Measurements from ENCODE around the gene MRTFA. TPM values are rescaled to one million over a fixed set of nuclear protein-coding genes. Genes with fewer than 3 reads are reported as not detected.

The MRTFA gene
- total RNA-seq, 4 donors from 2014 or later = 36.3 to 98.2 (median 78.1) TPM

- Histone ChIP-seq H3K27me3 (no peaks in the 10 kb centered on the region), H3K36me3 (peaks cover 0 to 80% (median 0%) of the 10 kb centered on the region in 3 donors), H3K4me1 (peaks cover 0 to 14% (median 4%) of the 10 kb centered on the region in 4 donors), H3K9me3 (no peaks in the 10 kb centered on the region), H3K4me3 (no peak overlapping the region), H3K27ac (peak overlapping the region in 1 of 4 donors; percentile 2)
- no peak for DNase-seq
- TF ChIP-seq POLR2A (IDR thresholded peaks at IDR 0.05) = no peak
These were observed 217.9 kb downstream of the MRTFA start for GRCh38 chr22:40418366-40419201.

- Histone ChIP-seq H3K27me3 (no peaks in the 10 kb centered on the region), H3K27ac (peak overlapping the region in 1 of 4 donors; percentile 2), H3K9me3 (no peaks in the 10 kb centered on the region), H3K4me3 (no peak overlapping the region), H3K4me1 (peaks cover 0 to 14% (median 4%) of the 10 kb centered on the region in 4 donors), H3K36me3 (peaks cover 0 to 73% (median 0%) of the 10 kb centered on the region in 3 donors)
- no peak for TF ChIP-seq CTCF (IDR thresholded peaks at IDR 0.05)
- no peak for TF ChIP-seq POLR2A (IDR thresholded peaks at IDR 0.05)
- no peak for DNase-seq
These were observed 218.6 kb downstream of the MRTFA start for GRCh38 chr22:40417881-40418280.

- no peak overlapping the region for H3K27ac ChIP-seq
- H3K9me3 ChIP-seq = no peaks in the 10 kb centered on the region
- no peaks in the 10 kb centered on the region for H3K27me3 ChIP-seq
- H3K4me1 ChIP-seq = peaks cover 0 to 14% (median 4%) of the 10 kb centered on the region in 4 donors
- H3K4me3 ChIP-seq = no peak overlapping the region
- no peak for DNase-seq
- peaks cover 0 to 65% (median 0%) of the 10 kb centered on the region in 3 donors for H3K36me3 ChIP-seq
- TF ChIP-seq CTCF (IDR thresholded peaks at IDR 0.05) (no peak), POLR2A (IDR thresholded peaks at IDR 0.05) (no peak)
These were observed 219.5 kb downstream of the MRTFA start for GRCh38 chr22:40417041-40417440.

- Histone ChIP-seq H3K27ac (no peak overlapping the region), H3K27me3 (no peaks in the 10 kb centered on the region), H3K4me3 (no peak overlapping the region), H3K9me3 (no peaks in the 10 kb centered on the region), H3K36me3 (peaks cover 0 to 62% (median 0%) of the 10 kb centered on the region in 3 donors), H3K4me1 (peaks cover 0 to 14% (median 4%) of the 10 kb centered on the region in 4 donors)
- TF ChIP-seq CTCF (IDR thresholded peaks at IDR 0.05) (no peak), POLR2A (IDR thresholded peaks at IDR 0.05) (no peak)
- no peak for DNase-seq
These were observed 219.9 kb downstream of the MRTFA start for GRCh38 chr22:40416636-40417035.

GRCh38 chr22:40416267-40416570 is 220.3 kb downstream of the MRTFA start:
- peak overlapping the region in 2 of 4 donors; percentile 55 to 79 for H3K27ac ChIP-seq

More at GRCh38 chr22:40416267-40416570, 220.3 kb downstream of the MRTFA start:
- Histone ChIP-seq H3K9me3 (no peaks in the 10 kb centered on the region), H3K4me3 (no peak overlapping the region), H3K4me1 (peaks cover 0 to 14% (median 4%) of the 10 kb centered on the region in 4 donors), H3K27me3 (no peaks in the 10 kb centered on the region), H3K36me3 (peaks cover 0 to 62% (median 0%) of the 10 kb centered on the region in 3 donors)
- TF ChIP-seq POLR2A (IDR thresholded peaks at IDR 0.05) = no peak
- TF ChIP-seq CTCF (IDR thresholded peaks at IDR 0.05) = no peak
- DNase-seq = no peak
